HFFc6 (cell line): Measurements from ENCODE around the gene KRTAP2-3. TPM values are rescaled to one million over a fixed set of nuclear protein-coding genes. Genes with fewer than 3 reads are reported as not detected.
A peak's percentile ranks its signal among the peaks of the same experiment; 100 is the strongest.
"Not testable (repeated sequence)": the region's sequence is repeated elsewhere in the genome, so short reads cannot be mapped to it uniquely, and the experiment has no call there.

ENCODE experiments used
- DNase-seq: peaks from one replicate; pipeline ENCODE4 v3.0.0-alpha.2; 2018
- H3K27ac Mint-ChIP-seq: 2 replicates; pipeline ENCODE4 v1.8.0; 2020; ENCODE audit warnings: mild to moderate bottlenecking, mixed read lengths
- H3K27me3 Mint-ChIP-seq: 2 replicates; pipeline ENCODE4 v1.8.0; 2021; ENCODE audit warnings: mild to moderate bottlenecking, moderate library complexity, mixed read lengths; ENCODE audit not compliant: insufficient read depth
- H3K36me3 Mint-ChIP-seq: 2 replicates; pipeline ENCODE4 v1.8.0; 2021; ENCODE audit warnings: low read depth, mixed read lengths
- H3K4me1 Mint-ChIP-seq: 2 replicates; pipeline ENCODE4 v1.8.0; 2020; ENCODE audit warnings: low read depth, mixed read lengths
- H3K4me3 Mint-ChIP-seq: 2 replicates; pipeline ENCODE4 v1.8.0; 2020; ENCODE audit warnings: mild to moderate bottlenecking, moderate library complexity, mixed read lengths
- H3K9me3 Mint-ChIP-seq: 2 replicates; pipeline ENCODE4 v1.8.0; 2020; ENCODE audit warnings: mild to moderate bottlenecking, mixed read lengths
- CTCF ChIP-seq: fragments of 200-600 bp; sonication (generic); IDR thresholded peaks from 2 replicates; pipeline ENCODE4 v1.5.0; 2021; ENCODE audit warnings: antibody characterized with exemption, mild to moderate bottlenecking
- total RNA-seq, 6 experiments: library from RNA; stranded (reverse); fragmentation: NEBNext Ultra II Directional; extraction: Animal tissue kit (Norgen Biotek cat#: 25700); gene quantifications; 2 replicates in 1 of 6; 3 replicates in 5 of 6; pipeline ENCODE4 v1.2.3, GENCODE V29; 2021

Gene KRTAP2-3
- total RNA-seq, 6 experiments from 2014 or later: 30.3 to 105 (median 44.4) TPM

DNA sequence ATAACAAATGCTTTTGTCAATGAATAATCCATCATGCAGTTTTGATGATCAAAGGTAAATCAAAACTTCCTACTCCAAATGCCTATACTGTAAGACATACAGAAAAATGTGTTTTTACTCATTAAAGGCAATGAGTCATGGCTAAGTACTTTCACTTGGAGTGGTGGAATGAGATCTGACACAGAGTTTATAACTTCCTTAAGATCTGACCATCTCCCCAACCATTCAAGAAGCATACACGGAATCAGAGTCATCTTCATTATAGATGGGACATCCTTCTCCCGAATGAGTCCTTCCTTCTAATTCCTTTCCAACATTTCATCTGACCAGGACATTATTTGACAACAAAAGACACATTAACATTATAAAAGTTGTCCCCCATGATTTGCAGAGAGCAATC, 23.5 kb upstream of the KRTAP2-3 start:
- peaks cover 45% of the 10 kb centered on the region for H3K4me1 Mint-ChIP-seq
- H3K27me3 Mint-ChIP-seq, H3K36me3 Mint-ChIP-seq, H3K4me3 Mint-ChIP-seq, H3K9me3 Mint-ChIP-seq, H3K27ac Mint-ChIP-seq: not testable (repeated sequence)
- DNase-seq: peak; percentile 70

DNA sequence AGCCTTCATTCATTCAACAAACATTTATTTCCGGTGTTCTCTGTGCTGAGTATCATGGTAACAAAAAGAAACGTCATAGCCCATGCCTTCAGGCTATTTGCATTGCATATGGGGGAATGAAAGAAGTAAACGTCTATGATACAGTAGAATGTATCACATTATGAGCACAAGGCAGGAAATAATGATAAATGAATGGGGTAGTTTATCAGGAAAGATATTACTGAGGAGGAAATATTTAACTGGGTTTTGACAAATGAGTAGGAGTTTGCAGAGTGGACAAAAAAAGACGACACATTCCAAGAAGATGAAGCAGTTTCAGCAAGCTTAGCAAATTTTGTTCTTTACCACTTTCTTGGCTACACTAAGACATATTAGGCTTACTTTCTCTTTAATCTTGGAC, 22.7 kb upstream of the KRTAP2-3 start:
- H3K27me3 Mint-ChIP-seq: peaks cover 5% of the 10 kb centered on the region; the same call in 1 of the 2 replicates
- peak overlapping the region; percentile 91 for H3K27ac Mint-ChIP-seq
- H3K9me3 Mint-ChIP-seq: no peaks in the 10 kb centered on the region
- H3K36me3 Mint-ChIP-seq: no peaks in the 10 kb centered on the region
- TF ChIP-seq CTCF: no peak
- peak overlapping the region; percentile 50 for H3K4me3 Mint-ChIP-seq
- peaks cover 45% of the 10 kb centered on the region for H3K4me1 Mint-ChIP-seq
- DNase-seq: peak; percentile 84

DNA sequence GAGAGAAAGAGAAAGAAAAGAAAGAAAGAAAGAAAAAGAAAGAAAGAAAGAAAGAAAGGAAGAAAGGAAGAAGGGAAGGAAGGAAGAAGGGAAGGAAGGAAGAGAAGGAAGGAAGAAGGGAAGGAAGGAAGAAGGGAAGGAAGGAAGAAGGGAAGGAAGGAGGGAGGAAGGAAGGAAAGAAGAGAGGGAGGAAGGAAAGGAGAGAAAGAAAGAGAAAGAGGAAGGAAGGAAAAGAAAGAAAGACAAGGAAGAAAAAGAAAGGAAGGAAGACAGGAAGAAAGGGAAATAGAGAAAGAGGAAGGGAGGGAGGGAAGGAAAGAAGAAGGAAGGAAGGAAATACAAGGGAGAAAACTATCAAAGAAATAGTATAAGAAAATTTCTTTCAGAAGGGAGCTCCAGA, 16.9 kb upstream of the KRTAP2-3 start:
- no peak overlapping the region for H3K27ac Mint-ChIP-seq
- no peaks in the 10 kb centered on the region; the same call in 1 of the 2 replicates for H3K9me3 Mint-ChIP-seq
- peaks cover 33% of the 10 kb centered on the region for H3K4me1 Mint-ChIP-seq
- H3K4me3 Mint-ChIP-seq: no peak overlapping the region
- H3K36me3 Mint-ChIP-seq: peaks cover 22% of the 10 kb centered on the region
- no peaks in the 10 kb centered on the region for H3K27me3 Mint-ChIP-seq
- no peak for TF ChIP-seq CTCF
- DNase-seq: no peak

- H3K36me3 Mint-ChIP-seq: peaks cover 22% of the 10 kb centered on the region
- H3K4me3 Mint-ChIP-seq: no peak overlapping the region
- no peaks in the 10 kb centered on the region; the same call in 1 of the 2 replicates for H3K9me3 Mint-ChIP-seq
- TF ChIP-seq CTCF: no peak
- DNase-seq: no peak
- no peaks in the 10 kb centered on the region for H3K27me3 Mint-ChIP-seq
- peaks cover 21% of the 10 kb centered on the region for H3K4me1 Mint-ChIP-seq
- H3K27ac Mint-ChIP-seq: no peak overlapping the region
Observed at GRCh38 chr17:41073676-41074075, 13.8 kb upstream of the KRTAP2-3 start.

- Mint-ChIP-seq H3K9me3 (no peaks in the 10 kb centered on the region; the same call in 1 of the 2 replicates), H3K27me3 (no peaks in the 10 kb centered on the region), H3K27ac (no peak overlapping the region), H3K4me3 (no peak overlapping the region), H3K4me1 (peaks cover 34% of the 10 kb centered on the region), H3K36me3 (peaks cover 15% of the 10 kb centered on the region)
- TF ChIP-seq CTCF: no peak
- DNase-seq: no peak
Observed at GRCh38 chr17:41071606-41072360, 11.9 kb upstream of the KRTAP2-3 start.

DNA sequence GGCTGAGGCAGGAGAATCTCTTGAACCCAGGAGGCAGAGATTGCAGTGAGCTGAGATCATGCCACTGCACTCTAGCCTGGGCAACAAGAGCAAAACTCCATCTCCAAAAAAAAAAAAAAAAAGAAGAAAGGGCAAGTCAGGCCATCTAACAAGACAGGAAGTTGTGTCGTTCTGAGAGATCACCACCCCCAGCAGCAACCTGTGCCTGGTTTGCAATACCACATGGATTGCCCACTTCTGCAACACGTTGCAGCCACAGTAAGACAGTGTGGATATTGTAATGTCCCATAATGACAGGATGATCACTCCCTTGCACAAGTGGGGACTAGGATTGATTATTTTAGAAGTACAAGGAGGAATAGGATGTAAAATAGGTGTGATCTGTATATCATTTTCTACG, 9.1 kb upstream of the KRTAP2-3 start:
- Mint-ChIP-seq H3K36me3 (peaks cover 5% of the 10 kb centered on the region), H3K4me1 (peaks cover 38% of the 10 kb centered on the region), H3K27ac (no peak overlapping the region), H3K4me3 (no peak overlapping the region), H3K27me3 (0 out of 2 replicates have a peak, but pooled peaks cover 3% of the 10 kb centered on the region), H3K9me3 (no peaks in the 10 kb centered on the region)
- no peak for TF ChIP-seq CTCF
- no peak for DNase-seq
